Measurements from ENCODE around the gene C19orf47. TPM values are rescaled to one million over a fixed set of nuclear protein-coding genes. Genes with fewer than 3 reads are reported as not detected.

C19orf47 gene
- total and polyA plus RNA-seq, 2 experiments from 2014 or later = 6.2 to 11.2 TPM

DNA sequence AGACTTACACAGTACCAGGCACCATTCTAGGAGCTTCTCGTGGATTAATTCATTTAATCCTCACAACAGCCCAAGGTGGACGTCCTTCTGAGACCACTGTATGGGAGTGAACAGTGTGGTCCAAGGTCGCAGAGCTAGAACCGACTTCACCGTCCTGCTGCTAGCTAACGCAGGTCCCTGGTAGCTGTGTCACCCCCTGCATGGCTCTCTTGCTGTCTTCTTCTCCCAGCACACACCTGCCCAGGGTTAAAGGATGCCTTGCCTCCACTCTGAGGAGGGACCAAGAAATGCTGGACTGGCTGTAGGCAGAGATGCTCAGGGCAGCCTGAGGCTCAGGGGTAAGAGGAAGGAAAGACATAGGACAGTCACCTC, 66.0 kb downstream of the C19orf47 start:
- TF ChIP-seq EZH2phosphoT487 (IDR thresholded peaks at IDR 0.05; ENCODE audit: insufficient read depth, low read depth) (no peak), EZH2 (IDR thresholded peaks at IDR 0.05; ENCODE audit: insufficient read depth, poor library complexity, severe bottlenecking) (no peak)
- 90 to 93% methylated on average over 6 of the region's 6 CpGs for WGBS, 2 experiments (ENCODE audit: low coverage in 1 of 2, low lambda C conversion rate in 2 of 2, missing lambda C conversion rate in 2 of 2)
- Histone ChIP-seq H3K27ac (peak overlapping the region; percentile 72; the same call in 1 of the 2 replicates), H3K79me2 (ENCODE audit: insufficient read depth) (peaks cover 78% of the 10 kb centered on the region), H3K4me3 (no peak overlapping the region), H3K9me3 (ENCODE audit: low read depth) (no peaks in the 10 kb centered on the region), H3K4me2 (ENCODE audit: unreplicated experiment) (no peak overlapping the region), H3F3A (ENCODE audit: insufficient read depth) (peaks cover 10% of the 10 kb centered on the region; the same call in 1 of the 2 replicates), H2AFZ (no peak overlapping the region), H3K4me1 (ENCODE audit: insufficient read depth) (peaks cover 57% of the 10 kb centered on the region), H3K9me2 (ENCODE audit: insufficient read depth) (no peaks in the 10 kb centered on the region), H3K9ac (no peak overlapping the region; the same call in 1 of the 2 replicates), H4K20me1 (ENCODE audit: insufficient read depth) (no peaks in the 10 kb centered on the region), H3K36me3 (ENCODE audit: low read depth) (no peaks in the 10 kb centered on the region), H3K27me3 (replicated peaks; ENCODE audit: insufficient read depth) (no peaks in the 10 kb centered on the region)
- DNase-seq = no peak
- in situ Hi-C loops (cut with MboI) = no loop called here

DNA sequence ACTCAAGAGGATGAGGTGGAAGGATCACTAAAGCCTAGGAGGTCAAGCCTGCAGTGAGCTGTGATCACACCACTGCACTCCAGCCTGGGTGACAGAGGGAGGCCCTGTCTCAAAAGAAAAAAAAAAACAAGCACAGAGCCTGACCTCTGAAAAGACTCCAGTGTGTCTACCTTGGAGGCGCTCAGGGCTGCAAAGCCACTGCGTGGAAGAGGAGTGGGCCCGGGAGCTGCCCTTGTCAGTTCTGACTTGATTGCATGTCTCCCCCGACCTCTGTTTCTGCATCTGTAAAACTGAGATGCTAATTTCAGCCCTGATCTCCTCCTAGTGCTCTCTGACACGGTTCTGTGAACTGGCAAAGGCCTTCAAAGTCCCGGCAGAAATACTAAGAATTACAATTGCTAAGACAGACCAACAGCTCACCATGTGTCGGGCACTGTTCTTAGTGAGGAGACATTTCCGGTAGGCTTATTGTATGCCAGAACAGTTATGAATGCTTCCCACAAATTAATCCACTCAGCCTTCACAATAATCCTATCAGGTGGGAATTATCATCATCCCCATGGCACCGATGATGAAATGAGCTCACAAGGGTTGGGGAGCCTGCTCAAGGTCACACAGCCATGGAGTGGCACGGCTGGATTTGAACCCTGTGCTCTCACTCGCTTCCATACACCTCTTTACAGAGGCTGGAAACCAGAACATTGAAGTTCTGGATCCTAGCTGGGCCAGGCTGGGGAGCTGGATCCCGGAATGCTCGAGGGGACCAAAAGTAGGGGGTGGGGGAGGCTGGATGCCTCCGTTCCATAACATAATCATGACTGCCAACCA, 66.6 kb downstream of the C19orf47 start:
- Histone ChIP-seq H3K9me3 (ENCODE audit: low read depth) (no peaks in the 10 kb centered on the region), H3K4me3 (no peak overlapping the region), H3K36me3 (ENCODE audit: low read depth) (no peaks in the 10 kb centered on the region), H2AFZ (no peak overlapping the region), H3K27ac (peak overlapping the region; percentile 18; the same call in 1 of the 2 replicates), H4K20me1 (ENCODE audit: insufficient read depth) (no peaks in the 10 kb centered on the region), H3F3A (ENCODE audit: insufficient read depth) (peaks cover 6% of the 10 kb centered on the region; the same call in 1 of the 2 replicates), H3K9me2 (ENCODE audit: insufficient read depth) (no peaks in the 10 kb centered on the region), H3K79me2 (ENCODE audit: insufficient read depth) (peaks cover 84% of the 10 kb centered on the region), H3K9ac (peak overlapping the region; percentile 33; the same call in 1 of the 2 replicates), H3K4me1 (ENCODE audit: insufficient read depth) (peaks cover 57% of the 10 kb centered on the region), H3K27me3 (replicated peaks; ENCODE audit: insufficient read depth) (no peaks in the 10 kb centered on the region), H3K4me2 (ENCODE audit: unreplicated experiment) (no peak overlapping the region)
- WGBS, 2 experiments (ENCODE audit: low coverage in 1 of 2, low lambda C conversion rate in 2 of 2, missing lambda C conversion rate in 2 of 2) = 55 to 57% methylated on average over 14 of the region's 14 CpGs
- in situ Hi-C loops (cut with MboI) = no loop called here
- DNase-seq = peak; percentile 46
- TF ChIP-seq EZH2 (IDR thresholded peaks at IDR 0.05; ENCODE audit: insufficient read depth, poor library complexity, severe bottlenecking) = no peak
- no peak for TF ChIP-seq EZH2phosphoT487 (IDR thresholded peaks at IDR 0.05; ENCODE audit: insufficient read depth, low read depth)

DNA sequence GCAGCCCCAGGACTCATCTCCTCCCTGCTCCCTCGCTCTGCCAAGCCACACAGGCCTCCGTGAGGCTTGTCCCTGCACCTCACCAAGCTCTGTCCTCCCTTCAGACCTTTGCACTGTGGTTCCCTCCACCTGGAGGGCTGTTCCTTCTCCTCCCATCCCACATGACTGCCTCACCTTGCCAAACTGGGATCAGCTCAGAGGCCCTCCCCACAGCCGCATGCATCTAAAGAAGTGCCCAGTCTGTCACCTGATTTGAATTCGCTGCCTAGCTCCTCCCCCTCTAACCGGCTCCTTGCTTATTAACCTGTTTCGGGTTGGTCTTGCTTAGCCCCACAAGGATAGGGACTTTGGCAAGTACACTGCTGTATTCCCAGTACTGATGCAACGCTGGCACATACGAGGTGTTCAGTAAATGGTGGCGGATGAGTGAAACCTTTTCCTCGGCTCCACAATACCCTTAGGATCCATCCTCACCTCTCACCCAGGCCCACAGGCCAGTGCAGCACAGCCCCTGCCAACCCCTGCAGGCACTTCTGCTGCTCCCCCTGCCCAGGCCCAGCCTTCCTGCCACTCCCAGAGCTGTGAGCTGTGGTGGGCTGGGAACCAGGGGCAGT, 67.5 kb downstream of the C19orf47 start:
- H3K9me3 ChIP-seq (ENCODE audit: low read depth) = no peaks in the 10 kb centered on the region
- DNase-seq = no peak
- no peak for TF ChIP-seq EZH2 (IDR thresholded peaks at IDR 0.05; ENCODE audit: insufficient read depth, poor library complexity, severe bottlenecking)
- TF ChIP-seq EZH2phosphoT487 (IDR thresholded peaks at IDR 0.05; ENCODE audit: insufficient read depth, low read depth) = no peak
- peaks cover 93% of the 10 kb centered on the region for H3K79me2 ChIP-seq (ENCODE audit: insufficient read depth)
- H3K4me3 ChIP-seq = no peak overlapping the region
- no peak overlapping the region; the same call in 1 of the 2 replicates for H3K27ac ChIP-seq
- H3K9me2 ChIP-seq (ENCODE audit: insufficient read depth) = no peaks in the 10 kb centered on the region
- in situ Hi-C loops (cut with MboI) = no loop called here
- H4K20me1 ChIP-seq (ENCODE audit: insufficient read depth) = no peaks in the 10 kb centered on the region
- 0 out of 2 replicates have a peak overlapping the region, but pooled peaks have one; percentile 33 for H3K9ac ChIP-seq
- peaks cover 53% of the 10 kb centered on the region for H3K4me1 ChIP-seq (ENCODE audit: insufficient read depth)
- H2AFZ ChIP-seq = no peak overlapping the region
- 57 to 58% methylated on average over 10 of the region's 10 CpGs for WGBS, 2 experiments (ENCODE audit: low coverage in 1 of 2, low lambda C conversion rate in 2 of 2, missing lambda C conversion rate in 2 of 2)
- peaks cover 1% of the 10 kb centered on the region; the same call in 1 of the 2 replicates for H3F3A ChIP-seq (ENCODE audit: insufficient read depth)
- no peaks in the 10 kb centered on the region for H3K36me3 ChIP-seq (ENCODE audit: low read depth)
- H3K27me3 ChIP-seq (replicated peaks; ENCODE audit: insufficient read depth) = no peaks in the 10 kb centered on the region
- H3K4me2 ChIP-seq (ENCODE audit: unreplicated experiment) = peak overlapping the region; percentile 60

DNA sequence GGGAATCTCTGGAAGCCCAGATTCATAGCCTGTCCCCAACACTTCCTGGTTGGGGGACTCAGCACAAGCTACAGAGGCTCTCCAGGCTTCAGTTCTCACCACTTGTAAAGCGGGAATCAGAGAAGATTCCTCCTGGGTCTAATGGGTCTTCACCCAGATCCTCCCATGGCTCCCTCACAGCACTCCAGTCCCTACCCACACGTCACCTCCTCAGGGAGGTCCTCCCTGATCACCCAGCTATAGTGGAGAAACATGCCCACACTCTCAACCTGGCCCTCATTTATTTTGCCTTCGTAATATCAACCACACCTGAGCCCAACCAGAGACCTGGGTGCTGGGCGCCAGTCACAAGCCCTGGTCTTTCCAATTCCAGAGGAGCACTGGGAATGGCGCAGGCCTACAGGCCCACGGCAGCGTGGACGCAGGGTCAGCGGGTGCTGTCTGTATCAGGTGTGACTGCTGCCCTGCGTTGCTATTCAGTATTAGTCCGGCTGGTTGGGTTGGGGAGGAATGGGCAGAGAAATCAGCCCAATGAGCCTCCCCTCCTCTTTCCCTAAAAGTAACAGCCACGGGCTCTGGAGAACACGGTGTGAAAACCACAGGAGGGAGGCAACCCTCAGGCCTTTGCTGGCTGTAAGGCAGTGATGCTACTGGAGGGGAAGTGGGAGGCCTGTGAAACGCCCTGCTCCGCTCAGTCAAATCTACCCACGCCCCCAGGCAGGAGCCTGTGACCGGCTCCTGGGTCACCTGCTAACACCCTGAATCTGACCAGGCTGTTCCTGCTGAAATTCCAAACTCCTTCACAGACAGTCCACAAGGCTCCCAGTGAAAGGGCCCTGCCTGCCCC, 68.2 kb downstream of the C19orf47 start:
- 0 out of 2 replicates have a peak overlapping the region, but pooled peaks have one; percentile 38 for H2AFZ ChIP-seq
- no peaks in the 10 kb centered on the region for H3K36me3 ChIP-seq (ENCODE audit: low read depth)
- no peak for TF ChIP-seq EZH2phosphoT487 (IDR thresholded peaks at IDR 0.05; ENCODE audit: insufficient read depth, low read depth)
- no peak for TF ChIP-seq EZH2 (IDR thresholded peaks at IDR 0.05; ENCODE audit: insufficient read depth, poor library complexity, severe bottlenecking)
- peak; percentile 30 for DNase-seq
- peak overlapping the region; percentile 60 for H3K4me2 ChIP-seq (ENCODE audit: unreplicated experiment)
- no peaks in the 10 kb centered on the region for H3K9me3 ChIP-seq (ENCODE audit: low read depth)
- H3K9ac ChIP-seq = peak overlapping the region; percentile 66
- no peaks in the 10 kb centered on the region for H4K20me1 ChIP-seq (ENCODE audit: insufficient read depth)
- no peaks in the 10 kb centered on the region; the same call in 1 of the 2 replicates for H3F3A ChIP-seq (ENCODE audit: insufficient read depth)
- no peaks in the 10 kb centered on the region for H3K27me3 ChIP-seq (replicated peaks; ENCODE audit: insufficient read depth)
- no peaks in the 10 kb centered on the region for H3K9me2 ChIP-seq (ENCODE audit: insufficient read depth)
- H3K4me3 ChIP-seq = peak overlapping the region; percentile 55; the same call in 1 of the 2 replicates
- peak overlapping the region; percentile 81 for H3K27ac ChIP-seq
- 77 to 79% methylated on average over 17 of the region's 17 CpGs for WGBS, 2 experiments (ENCODE audit: low coverage in 1 of 2, low lambda C conversion rate in 2 of 2, missing lambda C conversion rate in 2 of 2)
- in situ Hi-C loops (cut with MboI) = no loop called here
- H3K4me1 ChIP-seq (ENCODE audit: insufficient read depth) = peaks cover 54% of the 10 kb centered on the region
- peaks cover 98% of the 10 kb centered on the region for H3K79me2 ChIP-seq (ENCODE audit: insufficient read depth)
